ENCODE data around the gene AQP9. TPM values are rescaled to one million over a fixed set of nuclear protein-coding genes. Genes with fewer than 3 reads are reported as not detected.

The AQP9 gene
- total RNA-seq, 2 experiments from 2014 or later, result not detected

GRCh38 chr15:58165661-58166060, 27.5 kb downstream of the AQP9 start:
- CTCF ChIA-PET, result no interaction called here
- peaks cover 19% of the 10 kb centered on the region for H3K27me3 Mint-ChIP-seq (ENCODE audit: low read depth)
- ATAC-seq (no peak), DNase-seq (no peak)
- no peak overlapping the region for H3K4me3 Mint-ChIP-seq
- no peaks in the 10 kb centered on the region for H3K36me3 Mint-ChIP-seq (ENCODE audit: low read depth)
- no peak overlapping the region for H3K27ac Mint-ChIP-seq
- H3K4me1 Mint-ChIP-seq (ENCODE audit: low read depth), result no peaks in the 10 kb centered on the region
- H3K9me3 Mint-ChIP-seq (ENCODE audit: insufficient read depth), result no peaks in the 10 kb centered on the region
- POLR2A ChIA-PET, result interaction anchor here (1.1 kb wide), 1 partner anchor 11 kb away, joined by 3 read pairs; no protein-coding TSS in a partner anchor

GRCh38 chr15:58167095-58167691, 29.0 kb downstream of the AQP9 start:
- Mint-ChIP-seq H3K27me3 (ENCODE audit: low read depth) (peaks cover 19% of the 10 kb centered on the region), H3K4me3 (no peak overlapping the region), H3K9me3 (ENCODE audit: insufficient read depth) (no peaks in the 10 kb centered on the region), H3K27ac (no peak overlapping the region), H3K4me1 (ENCODE audit: low read depth) (no peaks in the 10 kb centered on the region), H3K36me3 (ENCODE audit: low read depth) (no peaks in the 10 kb centered on the region)
- ChIA-PET CTCF (no interaction called here), POLR2A (interaction anchor here (1.1 kb wide), 1 partner anchor 9 kb away, joined by 3 read pairs; no protein-coding TSS in a partner anchor)
- DNase-seq, result no peak
- ATAC-seq, result no peak

- Mint-ChIP-seq H3K36me3 (ENCODE audit: low read depth) (no peaks in the 10 kb centered on the region), H3K27ac (no peak overlapping the region), H3K4me1 (ENCODE audit: low read depth) (no peaks in the 10 kb centered on the region), H3K27me3 (ENCODE audit: low read depth) (peaks cover 17% of the 10 kb centered on the region), H3K9me3 (ENCODE audit: insufficient read depth) (no peaks in the 10 kb centered on the region), H3K4me3 (no peak overlapping the region)
- DNase-seq (no peak), ATAC-seq (no peak)
- ChIA-PET CTCF (no interaction called here), POLR2A (no interaction called here)
Observed at GRCh38 chr15:58169934-58170333, 31.8 kb downstream of the AQP9 start.

GRCh38 chr15:58171476-58172061, 33.4 kb downstream of the AQP9 start:
- H3K4me3 Mint-ChIP-seq, result no peak overlapping the region
- no peaks in the 10 kb centered on the region for H3K36me3 Mint-ChIP-seq (ENCODE audit: low read depth)
- ATAC-seq (no peak), DNase-seq (no peak)
- peaks cover 21% of the 10 kb centered on the region for H3K27me3 Mint-ChIP-seq (ENCODE audit: low read depth)
- ChIA-PET CTCF (interaction anchor here (1.4 kb wide), 1 partner anchor 11 kb away, joined by 7 read pairs; no protein-coding TSS in a partner anchor), POLR2A (no interaction called here)
- no peaks in the 10 kb centered on the region for H3K4me1 Mint-ChIP-seq (ENCODE audit: low read depth)
- no peaks in the 10 kb centered on the region for H3K9me3 Mint-ChIP-seq (ENCODE audit: insufficient read depth)
- H3K27ac Mint-ChIP-seq, result no peak overlapping the region

GRCh38 chr15:58174709-58175108, 36.5 kb downstream of the AQP9 start:
- H3K36me3 Mint-ChIP-seq (ENCODE audit: low read depth), result no peaks in the 10 kb centered on the region
- ChIA-PET POLR2A (no interaction called here), CTCF (no interaction called here)

GRCh38 chr15:58175955-58176354, 37.8 kb downstream of the AQP9 start:
- Mint-ChIP-seq H3K36me3 (ENCODE audit: low read depth) (no peaks in the 10 kb centered on the region), H3K27ac (no peak overlapping the region), H3K4me3 (no peak overlapping the region), H3K9me3 (ENCODE audit: insufficient read depth) (no peaks in the 10 kb centered on the region), H3K27me3 (ENCODE audit: low read depth) (peaks cover 25% of the 10 kb centered on the region), H3K4me1 (ENCODE audit: low read depth) (no peaks in the 10 kb centered on the region)
- no peak for DNase-seq
- ATAC-seq, result no peak
- CTCF ChIA-PET, result interaction anchor here (1.0 kb wide), 1 partner anchor 105 kb away, joined by 3 read pairs; no protein-coding TSS in a partner anchor
- POLR2A ChIA-PET, result no interaction called here

More at GRCh38 chr15:58174709-58175108, 36.5 kb downstream of the AQP9 start:
- no peak overlapping the region for H3K27ac Mint-ChIP-seq
- DNase-seq (no peak), ATAC-seq (no peak)
- H3K4me1 Mint-ChIP-seq (ENCODE audit: low read depth), result no peaks in the 10 kb centered on the region
- no peak overlapping the region for H3K4me3 Mint-ChIP-seq
- H3K9me3 Mint-ChIP-seq (ENCODE audit: insufficient read depth), result no peaks in the 10 kb centered on the region
- peaks cover 24% of the 10 kb centered on the region for H3K27me3 Mint-ChIP-seq (ENCODE audit: low read depth)

- H3K36me3 Mint-ChIP-seq (ENCODE audit: low read depth), result no peaks in the 10 kb centered on the region
- no peak for ATAC-seq
- no peaks in the 10 kb centered on the region for H3K4me1 Mint-ChIP-seq (ENCODE audit: low read depth)
- ChIA-PET POLR2A (no interaction called here), CTCF (no interaction called here)
- H3K27me3 Mint-ChIP-seq (ENCODE audit: low read depth), result peaks cover 30% of the 10 kb centered on the region
- H3K4me3 Mint-ChIP-seq, result no peak overlapping the region
- no peak overlapping the region for H3K27ac Mint-ChIP-seq
- no peak for DNase-seq
- H3K9me3 Mint-ChIP-seq (ENCODE audit: insufficient read depth), result no peaks in the 10 kb centered on the region
Observed at GRCh38 chr15:58178668-58179067, 40.5 kb downstream of the AQP9 start.

GRCh38 chr15:58179206-58179605, 41.0 kb downstream of the AQP9 start:
- H3K4me3 Mint-ChIP-seq, result no peak overlapping the region
- H3K27ac Mint-ChIP-seq, result no peak overlapping the region
- no peaks in the 10 kb centered on the region for H3K36me3 Mint-ChIP-seq (ENCODE audit: low read depth)
- H3K27me3 Mint-ChIP-seq (ENCODE audit: low read depth), result peaks cover 30% of the 10 kb centered on the region
- no peak for ATAC-seq
- ChIA-PET POLR2A (no interaction called here), CTCF (no interaction called here)
- DNase-seq, result no peak
- H3K9me3 Mint-ChIP-seq (ENCODE audit: insufficient read depth), result no peaks in the 10 kb centered on the region
- no peaks in the 10 kb centered on the region for H3K4me1 Mint-ChIP-seq (ENCODE audit: low read depth)

GRCh38 chr15:58179741-58180381, 41.7 kb downstream of the AQP9 start:
- no peak for ATAC-seq
- POLR2A ChIA-PET, result no interaction called here
- H3K36me3 Mint-ChIP-seq (ENCODE audit: low read depth), result no peaks in the 10 kb centered on the region
- no peak overlapping the region for H3K27ac Mint-ChIP-seq
- peaks cover 28% of the 10 kb centered on the region for H3K27me3 Mint-ChIP-seq (ENCODE audit: low read depth)
- H3K9me3 Mint-ChIP-seq (ENCODE audit: insufficient read depth), result no peaks in the 10 kb centered on the region
- CTCF ChIA-PET, result no interaction called here
- no peaks in the 10 kb centered on the region for H3K4me1 Mint-ChIP-seq (ENCODE audit: low read depth)
- H3K4me3 Mint-ChIP-seq, result no peak overlapping the region
- no peak for DNase-seq

- H3K9me3 Mint-ChIP-seq (ENCODE audit: insufficient read depth), result no peaks in the 10 kb centered on the region
- POLR2A ChIA-PET, result no interaction called here
- DNase-seq, result peak; percentile 40
Observed at GRCh38 chr15:58182460-58183163, 44.4 kb downstream of the AQP9 start.

GRCh38 chr15:58185439-58185838, 47.3 kb downstream of the AQP9 start:
- ChIA-PET CTCF (interaction anchor here (1.1 to 1.7 kb wide), 3 partner anchors 108 to 325 kb away, joined by 3 to 8 read pairs (median 4); no protein-coding TSS in a partner anchor), POLR2A (interaction anchor here (0.6 kb wide), 1 partner anchor 709 kb away, joined by 3 read pairs; no protein-coding TSS in a partner anchor)
- Mint-ChIP-seq H3K9me3 (ENCODE audit: insufficient read depth) (no peaks in the 10 kb centered on the region), H3K4me1 (ENCODE audit: low read depth) (peaks cover 6% of the 10 kb centered on the region), H3K4me3 (no peak overlapping the region), H3K27me3 (ENCODE audit: low read depth) (peaks cover 29% of the 10 kb centered on the region), H3K27ac (no peak overlapping the region), H3K36me3 (ENCODE audit: low read depth) (no peaks in the 10 kb centered on the region)
- no peak for DNase-seq
- no peak for ATAC-seq

More at GRCh38 chr15:58182460-58183163, 44.4 kb downstream of the AQP9 start:
- no peak overlapping the region for H3K27ac Mint-ChIP-seq
- peaks cover 24% of the 10 kb centered on the region for H3K27me3 Mint-ChIP-seq (ENCODE audit: low read depth)
- H3K4me3 Mint-ChIP-seq, result no peak overlapping the region
- CTCF ChIA-PET, result interaction anchor here (0.8 to 3.6 kb wide), 20 partner anchors 10 to 476 kb away, joined by 3 to 13 read pairs (median 4); partner anchors contain the start of gene POLR2M
- H3K4me1 Mint-ChIP-seq (ENCODE audit: low read depth), result peaks cover 6% of the 10 kb centered on the region
- peak; percentile 73 for ATAC-seq
- H3K36me3 Mint-ChIP-seq (ENCODE audit: low read depth), result no peaks in the 10 kb centered on the region

Data from activated CD8-positive, alpha-beta T cell treated with anti-CD3 and anti-CD28 coated beads, Interleukin-2, amount 10 ng/mL, durations not matched to agents 7 days and 5 days (primary cell).